ENCODE measurements around the gene ACSS2.

ACSS2 gene

DNA sequence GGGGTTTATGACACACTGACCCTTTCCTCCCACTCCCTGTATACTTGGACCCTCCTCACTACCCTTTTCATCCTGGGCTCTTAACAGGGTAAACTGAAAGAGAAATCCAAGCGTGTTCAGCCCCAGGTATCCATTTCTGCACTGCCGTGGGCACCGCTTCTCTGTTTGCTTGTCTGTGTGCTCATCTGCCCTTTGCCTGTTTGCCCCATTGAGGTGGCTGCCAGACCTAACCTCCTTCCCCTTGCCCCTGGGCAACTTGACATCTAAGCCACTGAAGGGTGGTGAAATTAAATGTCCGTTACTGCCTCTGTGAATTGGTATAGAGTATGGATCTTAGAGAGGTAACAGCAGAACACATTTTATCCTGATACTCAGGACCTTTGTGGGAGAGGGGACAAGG is 38.7 kb downstream of the ACSS2 start:
- no peak for DNase-seq (ENCODE audit: low spot score)

- DNase-seq (ENCODE audit: low spot score): no peak
Observed at GRCh38 chr20:34915749-34916455, 39.5 kb downstream of the ACSS2 start.

GRCh38 chr20:34916774-34917354 is 40.5 kb downstream of the ACSS2 start:
- DNase-seq (ENCODE audit: low spot score): no peak

- no peak for DNase-seq (ENCODE audit: low spot score)
Observed at GRCh38 chr20:34920055-34920454, 43.6 kb downstream of the ACSS2 start.

GRCh38 chr20:34921436-34921835 is 45.0 kb downstream of the ACSS2 start:
- no peak for DNase-seq (ENCODE audit: low spot score)

DNA sequence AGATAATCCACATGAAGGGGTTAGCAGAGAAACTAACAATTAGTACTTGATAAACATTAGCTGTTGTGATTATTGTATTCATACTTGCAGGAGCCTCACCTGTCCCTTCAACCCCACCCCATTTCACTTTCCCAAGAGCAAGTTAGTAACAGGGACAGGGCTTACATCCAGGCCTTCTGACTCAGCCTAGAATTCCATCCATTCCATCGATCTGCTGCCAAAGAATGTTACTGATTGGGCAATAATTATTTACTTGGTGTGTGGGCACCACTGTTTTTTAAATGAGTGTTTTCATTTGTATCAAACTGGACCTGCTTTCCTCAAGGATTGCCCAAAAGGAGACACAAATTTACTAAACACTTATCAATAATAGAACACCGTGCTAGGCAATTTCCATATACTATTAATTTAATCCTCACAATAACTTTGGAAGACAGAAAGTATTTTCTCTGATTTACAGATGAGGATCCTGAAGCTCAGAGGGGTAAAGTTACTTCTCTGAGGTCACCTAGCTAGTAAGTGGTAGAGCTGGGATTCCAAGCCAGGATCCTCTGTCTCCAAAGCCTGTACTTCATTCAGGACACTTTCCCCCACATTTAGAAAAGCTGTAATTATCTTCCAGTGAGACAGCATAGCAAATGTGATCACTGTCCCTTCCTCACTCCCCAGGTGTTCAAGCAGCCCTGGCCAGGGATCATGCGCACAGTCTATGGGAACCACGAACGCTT is 46.4 kb downstream of the ACSS2 start:
- no peak for DNase-seq (ENCODE audit: low spot score)

- no peak for DNase-seq (ENCODE audit: low spot score)
Observed at GRCh38 chr20:34923414-34923813, 47.0 kb downstream of the ACSS2 start.

DNA sequence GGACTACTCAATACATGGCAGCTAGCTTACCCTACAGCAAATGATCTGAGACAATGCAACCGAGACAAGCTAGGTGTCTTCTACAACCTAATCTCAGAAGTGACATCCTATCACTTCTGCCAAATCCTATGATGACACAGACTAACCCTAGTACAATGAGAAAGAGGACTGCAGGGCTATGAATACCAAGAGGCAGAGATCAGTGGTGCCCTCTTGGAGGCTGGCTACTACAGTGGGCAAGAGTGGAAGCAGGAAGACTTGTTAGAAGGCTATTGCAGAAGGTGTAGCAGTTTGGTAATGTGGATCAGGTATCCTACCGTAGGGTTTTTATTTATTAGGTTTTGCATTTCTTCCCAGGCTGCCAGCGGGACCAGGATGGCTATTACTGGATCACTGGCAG is 48.9 kb downstream of the ACSS2 start:
- no peak for DNase-seq (ENCODE audit: low spot score)

DNA sequence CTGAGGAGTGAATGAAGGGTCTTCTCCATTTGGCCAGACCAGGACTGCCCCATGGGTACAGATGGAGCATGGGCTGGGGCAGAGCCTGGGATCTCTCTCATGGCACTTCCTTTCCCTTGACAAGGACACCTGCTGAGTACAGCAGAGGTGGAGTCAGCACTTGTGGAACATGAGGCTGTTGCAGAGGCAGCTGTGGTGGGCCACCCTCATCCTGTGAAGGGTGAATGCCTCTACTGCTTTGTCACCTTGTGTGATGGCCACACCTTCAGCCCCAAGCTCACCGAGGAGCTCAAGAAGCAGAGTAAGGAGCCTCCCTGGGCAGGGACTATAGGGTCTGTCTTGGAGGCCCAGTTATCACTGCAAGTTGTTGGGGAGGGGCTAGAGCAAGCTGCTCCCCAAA is 49.6 kb downstream of the ACSS2 start:
- no peak for DNase-seq (ENCODE audit: low spot score)

DNA sequence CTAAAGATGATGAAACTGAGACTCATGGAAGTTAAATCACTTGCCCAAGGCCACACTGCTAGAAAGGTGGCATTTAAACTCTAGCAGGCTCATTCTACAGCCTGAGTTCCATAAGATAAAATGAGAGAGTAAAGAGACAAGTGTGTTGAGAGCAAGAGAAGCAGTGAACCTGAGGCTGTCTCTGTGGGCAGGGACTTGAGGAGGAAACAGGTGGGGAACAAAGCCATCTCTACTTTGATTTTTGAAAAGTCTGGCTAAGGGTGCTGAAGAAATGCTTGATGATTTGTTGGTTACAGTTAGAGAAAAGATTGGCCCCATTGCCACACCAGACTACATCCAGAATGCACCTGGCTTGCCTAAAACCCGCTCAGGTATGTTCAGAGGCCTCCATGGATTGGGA is 50.2 kb downstream of the ACSS2 start:
- DNase-seq (ENCODE audit: low spot score): no peak

- no peak for DNase-seq (ENCODE audit: low spot score)
Observed at GRCh38 chr20:34927736-34928135, 51.3 kb downstream of the ACSS2 start.

- DNase-seq (ENCODE audit: low spot score): no peak
Observed at GRCh38 chr20:34928411-34928810, 52.0 kb downstream of the ACSS2 start.

GRCh38 chr20:34931771-34932170 is 55.4 kb downstream of the ACSS2 start:
- no peak for DNase-seq (ENCODE audit: low spot score)

DNA sequence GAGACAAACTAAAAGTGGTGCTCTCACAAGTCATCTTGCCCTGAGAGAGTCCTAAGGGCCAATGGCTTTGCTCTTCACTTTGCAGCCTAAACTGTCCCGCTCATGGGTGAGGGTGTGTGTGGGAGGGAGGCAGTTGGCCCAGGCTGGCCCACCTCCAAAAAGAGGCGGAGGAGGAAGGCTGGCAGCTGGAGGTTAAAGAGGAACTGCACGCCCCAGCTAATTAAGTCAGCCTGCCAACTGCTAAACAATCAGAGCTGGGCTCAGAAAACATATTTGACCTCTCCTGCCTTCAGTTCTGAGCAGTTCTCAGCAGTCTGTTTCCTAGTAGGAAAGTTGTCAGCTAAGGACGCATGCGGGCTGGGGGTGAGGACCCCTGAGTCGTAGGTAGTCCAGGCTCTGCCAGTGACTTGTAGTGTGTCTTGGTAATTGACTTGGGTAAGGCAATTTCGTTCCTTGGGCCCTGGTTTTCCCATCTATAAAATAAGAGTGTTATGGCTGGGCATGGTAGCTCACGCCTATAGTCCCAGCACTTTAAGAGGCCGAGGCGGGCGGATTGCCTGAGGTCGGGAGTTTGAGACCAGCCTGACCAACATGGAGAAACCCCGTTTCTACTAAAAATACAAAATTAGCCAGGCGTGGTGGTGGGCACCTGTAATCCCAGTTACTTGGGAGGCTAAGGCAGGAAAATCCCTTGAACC is 62.2 kb downstream of the ACSS2 start:
- no peak for DNase-seq (ENCODE audit: low spot score)

DNA sequence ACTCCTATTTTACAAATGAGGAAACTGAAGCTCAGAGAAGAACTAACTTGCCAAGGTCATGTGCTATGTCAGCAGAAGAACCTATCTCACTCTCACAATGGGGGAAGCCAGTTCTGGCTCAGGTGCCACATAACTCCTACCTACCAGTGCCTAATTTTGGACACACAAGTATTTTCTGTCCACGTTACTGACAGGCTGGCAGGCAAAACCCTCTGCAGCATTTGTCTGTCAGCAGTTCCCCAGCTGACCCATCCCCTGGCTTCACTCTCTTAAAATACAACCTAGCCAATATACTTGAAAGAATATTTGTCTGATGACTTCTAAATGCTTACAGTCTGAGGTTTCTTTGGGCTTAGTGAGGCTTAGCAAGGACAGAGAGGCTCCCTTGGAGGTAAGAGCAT is 63.7 kb downstream of the ACSS2 start:
- no peak for DNase-seq (ENCODE audit: low spot score)

GRCh38 chr20:34941226-34941625 is 64.8 kb downstream of the ACSS2 start:
- no peak for DNase-seq (ENCODE audit: low spot score)

GRCh38 chr20:34942301-34942700 is 65.9 kb downstream of the ACSS2 start:
- no peak for DNase-seq (ENCODE audit: low spot score)

DNA sequence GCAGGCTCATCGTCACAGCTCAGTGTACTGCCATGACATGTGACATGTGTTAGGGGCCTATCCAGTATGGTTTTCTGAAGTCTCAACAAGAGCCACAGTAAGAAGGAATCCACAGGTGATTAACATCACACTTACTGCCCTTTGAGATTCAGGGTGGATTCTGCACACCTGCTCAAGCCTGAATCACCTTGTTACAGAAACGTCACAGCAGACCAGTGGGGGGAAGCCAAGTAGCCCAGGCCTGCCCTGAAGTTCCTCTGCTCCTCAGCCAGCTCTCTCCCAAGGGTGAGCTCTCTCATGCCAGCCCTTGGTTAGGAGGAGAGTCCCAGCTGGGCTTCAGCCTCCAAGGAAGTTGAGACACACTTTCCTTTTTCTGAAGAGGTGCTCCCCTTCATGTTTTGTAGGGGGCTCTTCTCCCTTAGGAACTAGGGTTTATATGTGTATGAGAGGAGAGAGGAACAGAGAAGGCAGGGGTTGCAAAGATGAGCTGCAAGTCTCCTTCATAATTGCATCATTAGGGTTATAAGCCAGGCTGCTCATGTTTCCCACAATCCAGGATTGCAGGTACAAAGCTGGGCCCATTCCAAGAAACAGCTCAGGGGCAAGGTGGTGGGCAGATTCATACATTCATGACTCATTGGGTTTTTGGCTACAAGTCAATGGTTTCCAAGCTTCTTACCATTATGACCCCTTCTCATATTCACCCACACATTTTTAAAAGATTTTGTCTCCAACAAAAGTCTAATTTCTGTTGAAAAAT is 67.6 kb downstream of the ACSS2 start:
- DNase-seq (ENCODE audit: low spot score): no peak

GRCh38 chr20:34945315-34946077 is 69.1 kb downstream of the ACSS2 start:
- DNase-seq (ENCODE audit: low spot score): no peak

DNA sequence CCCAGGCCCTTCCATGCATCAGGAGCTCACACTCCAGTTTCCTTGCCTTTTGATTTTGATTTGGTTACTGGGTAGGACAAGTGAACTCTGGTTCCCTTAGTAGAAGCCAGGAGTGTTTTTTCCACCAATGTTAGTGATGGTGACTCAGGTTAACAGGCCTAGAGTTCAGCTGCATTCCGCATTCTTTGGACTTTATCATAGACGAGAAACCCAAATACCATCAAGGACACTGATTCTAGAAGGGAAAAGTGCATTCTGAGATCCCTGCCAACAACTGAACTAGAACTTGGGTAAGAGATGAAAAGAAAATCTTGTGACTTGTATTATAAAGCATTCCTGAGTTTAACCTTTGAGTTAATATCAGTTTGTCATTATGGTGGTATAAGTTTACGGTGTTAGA is 70.2 kb downstream of the ACSS2 start:
- DNase-seq (ENCODE audit: low spot score): no peak

DNA sequence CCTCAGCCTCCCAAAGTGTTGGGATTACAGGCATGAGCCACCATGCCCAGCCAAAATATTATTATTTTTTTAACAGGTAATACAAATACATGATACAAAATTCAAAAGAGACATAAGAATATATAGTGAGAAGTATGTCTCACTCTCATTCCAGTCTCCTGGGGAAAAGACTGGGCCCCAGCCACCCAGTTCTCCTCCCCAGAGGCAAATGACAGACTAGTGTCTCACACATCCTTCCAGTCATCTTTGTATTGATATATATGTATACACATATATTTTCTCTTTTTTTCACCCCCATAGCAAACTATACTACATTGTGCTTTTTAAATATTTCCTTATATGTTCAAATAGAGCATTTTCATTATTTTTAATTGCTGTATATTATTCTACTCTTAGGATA is 70.9 kb downstream of the ACSS2 start:
- no peak for DNase-seq (ENCODE audit: low spot score)

Data from HuH-7.5 (cell line).